H1 (cell line): Measurements from ENCODE around the gene RNF152. TPM values are rescaled to one million over a fixed set of nuclear protein-coding genes. Genes with fewer than 3 reads are reported as not detected.

Experiments used
- CTCF ChIA-PET: fragments of 300-600 bp; sonication (Branson Sonifier 250); formaldehyde crosslinking; loops from one replicate; lab custom pipeline; 2021; ENCODE audit not compliant: partially characterized antibody; lab: Charles Lee
- POLR2A ChIA-PET: fragments of 300-600 bp; sonication (Branson Sonifier 250); formaldehyde crosslinking; loops from one replicate; lab custom pipeline; 2021; ENCODE audit warnings: inconsistent platforms; ENCODE audit not compliant: partially characterized antibody; lab: Charles Lee
- DNase-seq, 2 experiments: peaks; one replicate each; pipeline versions ENCODE4 v3.0.0 to v3.0.0-alpha.2; 2010 to 2022; ENCODE audit warnings: low spot score in 2 of 2, low read depth in 1 of 2, mixed read lengths in 1 of 2
- FAIRE-seq: peaks from 2 replicates; lab custom pipeline; 2011; peaks lifted over from hg19 to GRCh38; lab: Jason Lieb, UNC
- H2AFZ ChIP-seq: 2 replicates; pipeline ENCODE4 v1.8.1; 2012; ENCODE audit warnings: low read length, inconsistent platforms
- H2AK5ac ChIP-seq: 2 replicates; pipeline ENCODE4 v1.6.1; 2013; ENCODE audit warnings: low read depth, low read length
- H2BK120ac ChIP-seq: replicated peaks from 2 replicates; pipeline ENCODE3; 2013; ENCODE audit warnings: low read depth, low read length, inconsistent platforms
- H2BK12ac ChIP-seq: 2 replicates; pipeline ENCODE4 v1.6.1; 2013; ENCODE audit warnings: low read depth, low read length
- H2BK15ac ChIP-seq: 2 replicates; pipeline ENCODE4 v1.6.1; 2013; ENCODE audit warnings: low read length
- H2BK20ac ChIP-seq: 2 replicates; pipeline ENCODE4 v1.6.1; 2013; ENCODE audit warnings: low read length
- H2BK5ac ChIP-seq: 2 replicates; pipeline ENCODE4 v1.6.1; 2013; ENCODE audit warnings: low read depth, low read length
- H3K14ac ChIP-seq: 2 replicates; pipeline ENCODE4 v1.6.1; 2013; ENCODE audit warnings: inconsistent platforms; ENCODE audit not compliant: insufficient read length
- H3K18ac ChIP-seq: 2 replicates; pipeline ENCODE4 v1.6.1; 2013; ENCODE audit warnings: low read length; ENCODE audit errors: extremely low read depth
- H3K23ac ChIP-seq: 2 replicates; pipeline ENCODE4 v1.6.1; 2013; ENCODE audit warnings: inconsistent platforms; ENCODE audit not compliant: insufficient read length
- H3K23me2 ChIP-seq: 2 replicates; pipeline ENCODE4 v1.6.1; 2013; ENCODE audit warnings: low read depth, low read length
- H3K27ac ChIP-seq: 2 replicates; pipeline ENCODE4 v1.6.1; 2011; ENCODE audit warnings: low read depth, low read length, inconsistent platforms
- H3K27me3 ChIP-seq, 4 experiments: replicated peaks in 1 of 4; 1 replicate in 1 of 4; 2 replicates in 3 of 4; pipeline versions ENCODE4 v1.6.1 to v1.8.1; 2011 to 2013; ENCODE audit warnings: low read length in 3 of 4, mild to moderate bottlenecking in 3 of 4, inconsistent platforms in 2 of 4, mixed read lengths in 2 of 4, moderate library complexity in 1 of 4; ENCODE audit not compliant: control insufficient read depth in 3 of 4, insufficient read depth in 3 of 4; ENCODE audit errors: extremely low read depth in 1 of 4
- H3K36me3 ChIP-seq, 4 experiments: 2 replicates each; pipeline versions ENCODE4 v1.6.1 to v1.8.1; 2011 to 2013; ENCODE audit warnings: mild to moderate bottlenecking in 4 of 4, low read length in 3 of 4, moderate library complexity in 2 of 4, control low read depth in 1 of 4, inconsistent platforms in 1 of 4; ENCODE audit not compliant: insufficient read depth in 4 of 4, control insufficient read depth in 2 of 4
- H3K4ac ChIP-seq: replicated peaks from 2 replicates; pipeline ENCODE3; 2013; ENCODE audit warnings: low read length, low read depth, mixed read lengths, inconsistent platforms; ENCODE audit not compliant: insufficient read length
- H3K4me1 ChIP-seq, 4 experiments: replicated peaks in 1 of 4; 1 replicate in 1 of 4; 2 replicates in 3 of 4; pipeline versions ENCODE4 v1.6.1 to v1.8.1; 2011 to 2013; ENCODE audit warnings: low read length in 3 of 4, inconsistent platforms in 2 of 4, mixed read lengths in 1 of 4; ENCODE audit not compliant: insufficient read depth in 4 of 4, control insufficient read depth in 3 of 4
- H3K4me2 ChIP-seq, 2 experiments: 2 replicates each; pipeline versions ENCODE4 v1.6.1 to v1.8.1; 2011 to 2013; ENCODE audit warnings: low read depth in 2 of 2, low read length in 2 of 2, control low read depth in 1 of 2, inconsistent platforms in 1 of 2, mild to moderate bottlenecking in 1 of 2; ENCODE audit not compliant: insufficient read depth in 1 of 2
- H3K4me3 ChIP-seq, 4 experiments: fragments of 200-600, 300-600 bp in 1 of 4; sonication (generic), shearing (Covaris generic), sonication (Bioruptor Twin) in 1 of 4; 2 replicates each; pipeline versions ENCODE4 v1.5.1 to v1.8.1; 2011 to 2016; ENCODE audit warnings: low read length in 4 of 4, low read depth in 3 of 4, control low read depth in 2 of 4, inconsistent platforms in 2 of 4, mild to moderate bottlenecking in 2 of 4, mixed read lengths in 1 of 4, moderate library complexity in 1 of 4; ENCODE audit not compliant: insufficient read depth in 2 of 4; ENCODE audit errors: extremely low read depth in 1 of 4
- H3K56ac ChIP-seq: replicated peaks from 2 replicates; pipeline ENCODE3; 2013; ENCODE audit warnings: low read depth, mild to moderate bottlenecking, mixed read lengths, low read length, inconsistent platforms; ENCODE audit not compliant: insufficient read length
- H3K79me1 ChIP-seq: 2 replicates; pipeline ENCODE4 v1.6.1; 2013; ENCODE audit warnings: low read depth, low read length, control low read depth
- H3K79me2 ChIP-seq, 2 experiments: 2 replicates each; pipeline versions ENCODE4 v1.6.1 to v1.8.1; 2012 to 2013; ENCODE audit warnings: low read length in 2 of 2, mild to moderate bottlenecking in 2 of 2, inconsistent platforms in 1 of 2; ENCODE audit not compliant: insufficient read depth in 2 of 2, control insufficient read depth in 1 of 2
- H3K9ac ChIP-seq, 4 experiments: replicated peaks in 1 of 4; 1 replicate in 1 of 4; 2 replicates in 3 of 4; pipeline versions ENCODE4 v1.6.1 to v1.8.1; 2011 to 2013; ENCODE audit warnings: low read depth in 3 of 4, low read length in 3 of 4, control low read depth in 2 of 4, mild to moderate bottlenecking in 2 of 4, moderate library complexity in 2 of 4, inconsistent platforms in 1 of 4; ENCODE audit errors: extremely low read depth in 1 of 4
- H3K9me3 ChIP-seq, 2 experiments: 2 replicates each; pipeline versions ENCODE4 v1.6.1 to v1.8.1; 2012 to 2013; ENCODE audit warnings: mild to moderate bottlenecking in 2 of 2, moderate library complexity in 2 of 2, control low read depth in 1 of 2, inconsistent platforms in 1 of 2, low read depth in 1 of 2, low read length in 1 of 2, mixed read lengths in 1 of 2; ENCODE audit not compliant: insufficient read depth in 2 of 2
- H4K20me1 ChIP-seq, 2 experiments: replicated peaks in 1 of 2; 2 replicates each; pipeline versions ENCODE3 to v1.8.1; 2011 to 2013; ENCODE audit warnings: inconsistent platforms in 2 of 2, low read length in 2 of 2, mild to moderate bottlenecking in 1 of 2; ENCODE audit not compliant: insufficient read depth in 2 of 2, control insufficient read depth in 1 of 2
- H4K5ac ChIP-seq: 2 replicates; pipeline ENCODE4 v1.6.1; 2013; ENCODE audit warnings: low read length, low read depth, mixed read lengths, inconsistent platforms; ENCODE audit not compliant: insufficient read length
- H4K8ac ChIP-seq: 2 replicates; pipeline ENCODE4 v1.8.0; 2013; ENCODE audit warnings: mild to moderate bottlenecking, moderate library complexity, low read length, inconsistent platforms; ENCODE audit not compliant: insufficient read depth; ENCODE audit errors: extremely low read depth
- H4K91ac ChIP-seq: replicated peaks from 2 replicates; pipeline ENCODE3; 2013; ENCODE audit warnings: low read length, mixed read lengths, inconsistent platforms; ENCODE audit not compliant: insufficient read length
- CBX8 ChIP-seq: fragments of 300-800, 300-1000 bp; sonication (generic); IDR thresholded peaks from 2 replicates; pipeline ENCODE4 v1.7.1; 2016; ENCODE audit warnings: low read depth, low read length, borderline replicate concordance
- CHD2 ChIP-seq: IDR thresholded peaks from 2 replicates; pipeline ENCODE4 v1.6.1; 2012; ENCODE audit warnings: low read length, improper control_type of control experiment
- EGR1 ChIP-seq: IDR thresholded peaks from 2 replicates; pipeline ENCODE4 v1.6.1; 2011; ENCODE audit warnings: low read depth, low read length, borderline replicate concordance
- MAX ChIP-seq: IDR thresholded peaks from 2 replicates; pipeline ENCODE4 v1.6.1; 2012; ENCODE audit warnings: inconsistent platforms
- POU5F1 ChIP-seq: IDR thresholded peaks from 2 replicates; pipeline ENCODE4 v1.6.1; 2011; ENCODE audit warnings: low read depth, mild to moderate bottlenecking, low read length, moderate library complexity
- SIN3A ChIP-seq, 2 experiments: IDR thresholded peaks in 1 of 2; conservative IDR thresholded peaks in 1 of 2; 2 replicates each; pipeline ENCODE4 v1.6.1; 2011 to 2012; ENCODE audit warnings: low read length in 2 of 2, improper control_type of control experiment in 1 of 2, low read depth in 1 of 2, mild to moderate bottlenecking in 1 of 2
- WGBS, 2 experiments: shearing (Covaris generic) in 1 of 2; methylation state at CpG; one replicate each; pipeline versions ENCODE4 v1.1.6 to v1.1.7; 2013 to 2015; ENCODE audit warnings: low lambda C conversion rate in 2 of 2, mixed read lengths in 2 of 2, inconsistent platforms in 1 of 2, low coverage in 1 of 2, missing lambda C conversion rate in 1 of 2; ENCODE audit not compliant: insufficient replicate concordance in 2 of 2, insufficient coverage in 1 of 2, insufficient read length in 1 of 2; ENCODE audit errors: extremely low coverage in 1 of 2, missing lambda C conversion rate in 1 of 2; 5-methylcytosine and 5-hydroxymethylcytosine counted together
- polyA plus RNA-seq, 7 experiments: library from polyadenylated mRNA; depleted of rRNA in 3 of 7; stranded (reverse) in 5 of 7; unstranded in 2 of 7; fragments of >200 nt in 5 of 7; fragments of 200-250 nt in 2 of 7; gene quantifications; 1 replicate in 5 of 7; 2 replicates in 1 of 7; 4 replicates in 1 of 7; pipeline versions ENCODE4 v1.2.1 to v1.2.3, GENCODE V29; 2011 to 2013; ENCODE audit warnings: missing spikeins in 2 of 7, mixed read lengths in 2 of 7
- total RNA-seq: library from RNA; stranded (reverse); fragmentation: NEBNext Ultra II Directional; extraction: Animal tissue kit (Norgen Biotek cat#: 25700); gene quantifications from 2 replicates; pipeline ENCODE4 v1.2.1, GENCODE V29; 2021

Gene RNF152
- total and polyA plus RNA-seq, 2 of the 8 experiments (the other 6 are each of a cell fraction or from before 2014, with no cell fraction given): 1.1 to 2.7 TPM

GRCh38 chr18:61822879-61823278 lies 69.9 kb downstream of the RNF152 start:
- Histone ChIP-seq H3K14ac (no peak overlapping the region), H3K56ac (no peak overlapping the region), H3K4ac (no peak overlapping the region), H4K5ac (no peak overlapping the region), H2BK12ac (no peak overlapping the region), H3K79me2 (no peaks in the 10 kb centered on the region), H4K91ac (no peak overlapping the region), H3K4me2 (no peak overlapping the region), H2BK20ac (no peak overlapping the region), H2AK5ac (no peak overlapping the region), H3K79me1 (no peaks in the 10 kb centered on the region), H3K36me3 (no peaks in the 10 kb centered on the region), H3K9me3 (no peaks in the 10 kb centered on the region; a peak in 1 of 4 replicates), H4K20me1 (no peaks in the 10 kb centered on the region), H2BK5ac (no peak overlapping the region), H2BK15ac (no peak overlapping the region), H3K4me1 (no peaks in the 10 kb centered on the region; a peak in 2 of 7 replicates), H2BK120ac (no peak overlapping the region), H3K23me2 (no peaks in the 10 kb centered on the region; the same call in 1 of the 2 replicates), H3K23ac (no peak overlapping the region), H4K8ac (no peak overlapping the region), H3K9ac (no peak overlapping the region), H3K18ac (no peak overlapping the region), H3K27me3 (no peaks in the 10 kb centered on the region), H2AFZ (no peak overlapping the region), H3K27ac (no peak overlapping the region), H3K4me3 (no peak overlapping the region)
- FAIRE-seq (no peak), DNase-seq (no peak)
- POLR2A ChIA-PET: no interaction called here
- TF ChIP-seq EGR1 (no peak), POU5F1 (no peak), CBX8 (no peak), MAX (no peak), CHD2 (no peak), SIN3A (conservative IDR thresholded peaks at IDR 0.05 in 1 of 2, IDR thresholded peaks at IDR 0.05 in 1 of 2; ENCODE audit: low read depth in 1 of 2, low read length in 2 of 2) (no peak)
- 89% methylated on average over 4 of the region's 4 CpGs; no CpG with 5 or more reads in 1 of the 2 experiments for WGBS, 2 experiments
- CTCF ChIA-PET: interaction anchor here (1.1 kb wide), 1 partner anchor 78 kb away, joined by 3 read pairs; no protein-coding TSS in a partner anchor
